GM20000 (cell line): ENCODE data around the gene SH2D1B.

Experiments
- DNase-seq: peaks from one replicate; pipeline ENCODE4 v3.0.0; 2012; ENCODE audit warnings: low spot score
- TF ChIP-seq, protein P1 (sequence below): IDR thresholded peaks from 2 replicates; pipeline ENCODE4 v1.5.1; 2012; ENCODE audit warnings: mild to moderate bottlenecking, control low read depth; ENCODE audit errors: extremely low read depth, missing control alignments

Gene SH2D1B

DNA sequence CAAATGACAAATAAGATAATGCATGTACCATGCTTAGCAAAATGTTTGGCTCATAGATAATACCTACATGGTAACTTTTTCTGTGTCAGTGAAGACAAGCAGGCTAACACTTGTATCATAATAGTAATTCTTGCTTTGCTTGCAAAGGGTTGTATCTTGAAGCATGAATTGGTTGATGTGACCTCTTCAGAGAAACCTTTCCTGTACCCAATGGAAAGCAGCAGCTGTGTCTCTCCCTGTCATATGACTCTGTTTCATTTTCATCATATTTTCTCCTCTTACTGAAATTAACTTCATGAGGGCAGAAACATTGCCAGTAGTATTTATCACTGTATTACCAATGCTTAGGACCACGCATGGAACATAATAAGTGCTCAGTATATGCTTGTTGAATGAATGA lies 4.4 kb downstream of the SH2D1B start:
- no peak for DNase-seq
- TF ChIP-seq, protein P1, sequence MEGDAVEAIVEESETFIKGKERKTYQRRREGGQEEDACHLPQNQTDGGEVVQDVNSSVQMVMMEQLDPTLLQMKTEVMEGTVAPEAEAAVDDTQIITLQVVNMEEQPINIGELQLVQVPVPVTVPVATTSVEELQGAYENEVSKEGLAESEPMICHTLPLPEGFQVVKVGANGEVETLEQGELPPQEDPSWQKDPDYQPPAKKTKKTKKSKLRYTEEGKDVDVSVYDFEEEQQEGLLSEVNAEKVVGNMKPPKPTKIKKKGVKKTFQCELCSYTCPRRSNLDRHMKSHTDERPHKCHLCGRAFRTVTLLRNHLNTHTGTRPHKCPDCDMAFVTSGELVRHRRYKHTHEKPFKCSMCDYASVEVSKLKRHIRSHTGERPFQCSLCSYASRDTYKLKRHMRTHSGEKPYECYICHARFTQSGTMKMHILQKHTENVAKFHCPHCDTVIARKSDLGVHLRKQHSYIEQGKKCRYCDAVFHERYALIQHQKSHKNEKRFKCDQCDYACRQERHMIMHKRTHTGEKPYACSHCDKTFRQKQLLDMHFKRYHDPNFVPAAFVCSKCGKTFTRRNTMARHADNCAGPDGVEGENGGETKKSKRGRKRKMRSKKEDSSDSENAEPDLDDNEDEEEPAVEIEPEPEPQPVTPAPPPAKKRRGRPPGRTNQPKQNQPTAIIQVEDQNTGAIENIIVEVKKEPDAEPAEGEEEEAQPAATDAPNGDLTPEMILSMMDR, result no peak

DNA sequence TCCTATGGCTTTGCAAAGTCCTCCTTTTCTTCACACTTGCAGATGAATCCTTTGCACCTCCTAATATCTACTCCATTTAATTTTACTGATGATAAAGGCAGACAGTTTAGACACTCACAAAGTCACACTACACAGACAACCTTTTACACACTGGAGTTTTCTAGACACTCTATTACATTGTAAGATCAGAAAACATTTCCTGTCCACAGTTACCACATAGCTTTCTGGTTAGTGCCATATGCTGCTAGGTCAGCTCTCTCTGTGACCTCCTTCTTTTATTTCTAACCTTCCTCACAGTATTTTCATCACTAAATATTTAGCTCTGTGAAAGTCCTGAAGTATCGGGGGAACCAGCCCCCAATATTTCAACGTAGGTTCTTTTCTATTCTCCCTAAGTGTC lies 5.1 kb downstream of the SH2D1B start:
- TF ChIP-seq, protein P1, result no peak
- DNase-seq, result no peak

DNA sequence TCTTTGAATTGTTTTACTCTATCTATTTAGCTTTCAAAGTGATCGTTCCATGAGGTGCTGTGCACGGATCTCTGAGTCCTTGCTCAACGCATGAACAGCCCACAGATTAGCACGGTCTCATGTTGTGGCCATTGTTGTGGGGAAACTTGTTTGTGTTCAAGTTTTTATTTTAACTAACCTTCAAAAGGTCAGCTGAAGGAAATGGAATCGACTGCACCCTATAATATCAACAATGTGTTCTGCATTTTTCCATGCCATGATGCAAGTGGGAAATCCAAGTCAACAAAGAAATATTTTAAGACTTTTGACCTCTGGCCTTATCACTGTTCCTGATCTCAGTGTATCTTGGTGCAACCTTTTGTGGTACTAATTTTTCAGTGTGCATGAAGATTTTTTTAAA lies 6.1 kb downstream of the SH2D1B start:
- no peak for DNase-seq
- TF ChIP-seq, protein P1, result no peak

DNA sequence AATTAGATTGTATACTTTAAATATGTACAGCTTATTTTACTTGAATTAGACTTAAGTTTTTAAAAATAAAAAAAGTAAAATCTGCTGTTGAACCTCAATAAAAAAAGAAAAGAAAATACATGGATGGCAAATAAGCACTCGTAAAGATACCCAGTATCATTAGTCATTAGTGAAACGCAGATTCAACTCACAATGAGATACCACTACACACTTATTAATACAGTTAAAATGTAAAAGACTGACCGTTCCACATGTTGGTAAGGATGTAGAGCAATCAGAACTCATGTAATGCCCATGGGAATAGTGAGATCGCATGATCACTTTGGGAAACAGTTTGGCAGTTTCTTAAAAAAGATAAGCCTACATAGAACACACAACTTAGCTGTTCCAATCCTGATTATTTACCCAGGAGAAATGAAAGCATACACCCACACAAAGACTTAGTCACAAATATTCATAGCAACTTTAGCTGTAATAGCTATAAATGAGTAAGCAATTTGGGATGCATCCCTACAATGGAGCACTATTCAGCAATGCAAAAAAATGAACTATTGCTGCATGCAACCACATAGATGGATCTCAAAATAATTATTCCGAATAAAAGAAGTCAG lies 7.3 kb downstream of the SH2D1B start:
- no peak for DNase-seq
- TF ChIP-seq, protein P1, result no peak

DNA sequence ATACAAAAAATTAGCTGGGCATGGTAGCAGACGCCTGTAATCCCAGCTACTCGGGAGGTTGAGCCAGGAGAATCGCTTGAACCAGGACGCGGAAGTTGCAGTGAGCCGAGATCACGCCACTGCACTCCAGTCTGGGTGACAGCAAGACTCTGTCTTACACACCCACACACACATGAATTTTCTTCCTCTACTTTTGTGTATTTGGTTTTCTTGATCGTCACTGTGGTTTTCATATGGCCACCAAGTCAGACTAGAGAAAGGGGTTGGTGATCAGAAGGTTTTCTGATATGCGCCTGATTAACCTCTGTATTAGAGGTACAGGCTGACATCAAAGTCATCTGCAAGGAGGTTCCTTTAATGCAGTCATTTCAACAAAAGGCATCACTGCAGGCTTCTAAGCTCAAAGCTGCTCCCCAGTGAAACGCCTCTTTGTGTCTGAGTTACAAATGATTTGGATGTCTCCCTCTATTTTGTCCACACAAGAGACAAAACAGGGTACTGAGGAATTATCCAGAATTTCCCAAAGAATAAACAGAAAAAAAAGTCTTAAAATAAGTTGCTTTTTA lies 11.1 kb downstream of the SH2D1B start:
- TF ChIP-seq, protein P1, result no peak
- no peak for DNase-seq

DNA sequence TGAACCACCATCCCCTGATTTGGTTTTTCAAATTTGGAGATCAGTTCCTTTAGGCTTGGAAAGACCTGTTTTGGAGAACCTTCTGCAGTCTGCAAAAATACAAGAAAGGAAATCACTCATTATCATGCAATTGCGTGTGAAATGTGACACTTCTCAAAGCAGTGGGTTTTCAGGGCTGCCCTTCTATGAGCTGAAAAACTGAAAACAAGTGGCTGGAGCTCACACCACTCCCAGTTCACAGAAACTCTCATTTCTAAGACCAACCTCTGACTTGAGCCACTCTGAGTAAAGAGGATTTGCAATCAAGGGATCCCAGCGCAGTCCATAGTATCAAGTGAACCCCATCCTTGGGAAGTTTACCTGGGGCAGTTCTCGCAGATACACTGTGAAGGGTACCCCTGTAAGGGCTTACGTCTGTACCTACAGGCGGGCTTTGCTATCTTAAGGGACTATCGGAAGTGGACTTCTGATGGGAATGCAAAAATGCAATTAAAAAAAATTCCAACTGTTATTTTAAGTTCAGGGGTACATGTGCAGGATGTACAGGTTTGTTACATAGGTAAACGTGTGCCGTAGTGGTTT lies 12.8 kb downstream of the SH2D1B start:
- no peak for DNase-seq
- TF ChIP-seq, protein P1, result no peak

DNA sequence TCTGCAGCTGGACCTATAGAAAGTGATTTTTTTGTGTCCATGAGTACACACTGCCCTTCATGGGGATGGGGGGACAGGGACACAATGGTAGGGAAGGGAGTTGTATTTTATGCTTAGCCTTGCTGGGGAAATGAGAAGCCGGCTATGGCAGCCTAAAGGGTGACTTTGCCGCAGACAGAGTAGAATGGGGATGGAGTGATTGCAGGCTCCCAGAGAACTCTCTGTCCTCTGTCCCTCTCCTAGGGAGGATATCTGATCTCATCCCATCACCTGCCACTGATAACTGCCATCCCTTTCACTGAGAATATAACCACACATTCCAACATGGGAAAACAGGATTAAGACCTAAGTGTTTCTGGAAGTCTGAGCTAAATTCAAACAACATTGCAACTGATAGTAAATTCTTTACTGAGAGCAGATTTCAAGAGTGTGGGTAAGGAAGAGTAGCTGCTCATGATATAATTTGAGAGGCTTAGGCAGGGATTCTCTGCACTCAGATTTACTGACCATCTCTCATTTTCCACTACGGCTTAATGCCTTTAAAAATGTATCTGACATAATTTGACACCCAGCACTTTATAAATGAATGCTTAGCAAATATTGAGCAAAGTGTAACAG lies 13.9 kb downstream of the SH2D1B start:
- TF ChIP-seq, protein P1, result no peak
- DNase-seq, result no peak
